Neural crest cell (in vitro differentiated cells): Measurements from ENCODE around the gene TAS2R3. TPM values are rescaled to one million over a fixed set of nuclear protein-coding genes. Genes with fewer than 3 reads are reported as not detected.
"Not testable (repeated sequence)": the region's sequence is repeated elsewhere in the genome, so short reads cannot be mapped to it uniquely, and the experiment has no call there.

Experiments used
- DNase-seq: peaks from one replicate; pipeline ENCODE4 v3.0.0; 2021; ENCODE audit warnings: low read depth, mixed read lengths, low spot score
- H3K27ac Mint-ChIP-seq: one replicate; pipeline ENCODE4 v1.8.0; 2021; ENCODE audit warnings: mild to moderate bottlenecking, mixed read lengths; ENCODE audit not compliant: unreplicated experiment
- H3K27me3 Mint-ChIP-seq: 2 replicates; pipeline ENCODE4 v1.8.0; 2021; ENCODE audit warnings: low read depth, mild to moderate bottlenecking, mixed read lengths
- H3K36me3 Mint-ChIP-seq: 2 replicates; pipeline ENCODE4 v1.8.0; 2021; ENCODE audit warnings: low read depth, mild to moderate bottlenecking, mixed read lengths
- H3K4me1 Mint-ChIP-seq: 2 replicates; pipeline ENCODE4 v1.8.0; 2021; ENCODE audit warnings: mixed read lengths
- H3K4me3 Mint-ChIP-seq: one replicate; pipeline ENCODE4 v1.8.0; 2021; ENCODE audit warnings: mild to moderate bottlenecking, mixed read lengths
- H3K9me3 Mint-ChIP-seq: 2 replicates; pipeline ENCODE4 v1.8.0; 2021; ENCODE audit warnings: mixed read lengths
- CTCF ChIP-seq: fragments of 200-600 bp; sonication (generic); conservative IDR thresholded peaks from 2 replicates; pipeline ENCODE4 v1.5.0; 2021; ENCODE audit warnings: antibody characterized with exemption, mild to moderate bottlenecking
- total RNA-seq: library from RNA; stranded (reverse); gene quantifications from 2 replicates; pipeline ENCODE4 v1.2.1, GENCODE V29; 2021

The TAS2R3 gene
- total RNA-seq, 1 donor from 2014 or later, result 2.2 TPM

GRCh38 chr7:141738592-141739013, 25.3 kb upstream of the TAS2R3 start:
- DNase-seq, result no peak
- peak overlapping the region; percentile 97 for H3K4me3 Mint-ChIP-seq
- no peaks in the 10 kb centered on the region for H3K9me3 Mint-ChIP-seq
- peaks cover 29% of the 10 kb centered on the region for H3K4me1 Mint-ChIP-seq
- TF ChIP-seq CTCF, result no peak
- peaks cover 3% of the 10 kb centered on the region for H3K36me3 Mint-ChIP-seq
- H3K27me3 Mint-ChIP-seq, result peaks cover 4% of the 10 kb centered on the region
- H3K27ac Mint-ChIP-seq, result peak overlapping the region; percentile 95

- Mint-ChIP-seq H3K27me3 (no peaks in the 10 kb centered on the region), H3K4me1 (peaks cover 29% of the 10 kb centered on the region), H3K4me3 (peak overlapping the region; percentile 79), H3K9me3 (no peaks in the 10 kb centered on the region), H3K27ac (peak overlapping the region; percentile 22), H3K36me3 (peaks cover 5% of the 10 kb centered on the region)
- no peak for DNase-seq
- no peak for TF ChIP-seq CTCF
Measured at GRCh38 chr7:141739250-141739649, 24.6 kb upstream of the TAS2R3 start.

DNA sequence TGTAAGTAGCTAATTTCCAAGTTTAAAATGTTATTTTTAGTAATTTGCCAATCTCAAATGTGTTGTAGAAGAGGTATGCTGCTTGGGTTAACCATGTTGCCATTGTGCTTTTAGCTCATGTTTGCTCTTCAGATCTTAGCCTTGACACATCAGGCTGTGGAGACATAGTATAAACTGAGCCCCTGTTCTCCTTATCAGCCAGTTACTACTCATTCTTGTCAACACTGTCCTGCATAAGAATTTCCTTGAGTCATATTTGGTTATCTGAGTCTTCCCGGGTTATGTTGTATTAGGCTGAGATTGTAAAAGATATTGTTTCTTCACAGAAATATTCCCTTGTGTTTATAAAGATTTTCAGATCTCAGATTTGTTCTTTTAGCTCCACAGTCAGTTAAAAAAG, 21.7 kb upstream of the TAS2R3 start:
- TF ChIP-seq CTCF, result no peak
- no peaks in the 10 kb centered on the region for H3K9me3 Mint-ChIP-seq
- DNase-seq, result no peak
- peaks cover 27% of the 10 kb centered on the region for H3K4me1 Mint-ChIP-seq
- H3K4me3 Mint-ChIP-seq, result no peak overlapping the region
- H3K27ac Mint-ChIP-seq, result no peak overlapping the region
- H3K27me3 Mint-ChIP-seq, result no peaks in the 10 kb centered on the region
- H3K36me3 Mint-ChIP-seq, result peaks cover 7% of the 10 kb centered on the region

DNA sequence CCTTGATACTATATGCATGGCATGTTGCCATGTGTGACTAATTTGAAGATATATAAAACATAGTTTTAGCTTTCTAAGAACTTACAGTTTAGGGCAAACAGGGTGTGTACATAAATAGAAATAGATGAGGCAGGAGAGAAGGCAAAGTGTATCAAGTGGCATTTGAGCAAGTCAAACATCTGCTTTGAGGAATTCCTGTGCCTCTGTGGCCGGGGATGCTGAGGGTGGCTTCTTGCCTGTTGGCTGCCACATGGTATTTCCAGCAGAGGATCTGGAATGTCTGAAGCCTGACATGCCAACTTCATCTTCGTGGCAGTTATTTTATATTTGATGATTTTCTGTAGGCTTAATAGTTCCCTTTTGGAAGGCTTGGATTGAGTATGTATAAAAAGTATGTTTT, 19.8 kb upstream of the TAS2R3 start:
- no peak for DNase-seq
- H3K4me3 Mint-ChIP-seq, result no peak overlapping the region
- peaks cover 11% of the 10 kb centered on the region for H3K4me1 Mint-ChIP-seq
- no peak for TF ChIP-seq CTCF
- no peak overlapping the region for H3K27ac Mint-ChIP-seq
- H3K27me3 Mint-ChIP-seq, result no peaks in the 10 kb centered on the region
- H3K9me3 Mint-ChIP-seq, result no peaks in the 10 kb centered on the region
- H3K36me3 Mint-ChIP-seq, result peaks cover 16% of the 10 kb centered on the region

- no peaks in the 10 kb centered on the region for H3K27me3 Mint-ChIP-seq
- peaks cover 53% of the 10 kb centered on the region for H3K36me3 Mint-ChIP-seq
- no peak for TF ChIP-seq CTCF
- DNase-seq, result no peak
- no peak overlapping the region for H3K27ac Mint-ChIP-seq
- H3K4me3 Mint-ChIP-seq, result no peak overlapping the region
- no peaks in the 10 kb centered on the region for H3K4me1 Mint-ChIP-seq
- H3K9me3 Mint-ChIP-seq, result peaks cover 17% of the 10 kb centered on the region
Measured at GRCh38 chr7:141748396-141748795, 15.5 kb upstream of the TAS2R3 start.

- H3K27me3 Mint-ChIP-seq, H3K27ac Mint-ChIP-seq, H3K4me1 Mint-ChIP-seq, H3K4me3 Mint-ChIP-seq, DNase-seq: not testable (repeated sequence)
- peaks cover 69% of the 10 kb centered on the region for H3K36me3 Mint-ChIP-seq
- peaks cover 19% of the 10 kb centered on the region for H3K9me3 Mint-ChIP-seq
Measured at GRCh38 chr7:141751904-141752303, 12.0 kb upstream of the TAS2R3 start.
